A549 treated with CORT108297 at 1 μM for 4 hours (cell line): Measurements from ENCODE around the gene MSANTD2. TPM values are rescaled to one million over a fixed set of nuclear protein-coding genes. Genes with fewer than 3 reads are reported as not detected.

Source experiments
- total RNA-seq: library from RNA; stranded (reverse); fragments of 200-300 nt; extraction: Qiagen RNA extraction; gene quantifications from 5 replicates; pipeline ENCODE4 v1.2.3, GENCODE V29; 2022

MSANTD2 gene
- 5.0 to 6.1 TPM (median 5.3 TPM) in 5 replicates for total RNA-seq

GRCh38 chr11:124800226-124800929, at the start of gene MSANTD2:
MSANTD2 (minus strand) TSS chr11:124800406; CDS start chr11:124800380, 26 bp downstream.

GRCh38 chr11:124762105-124762623, 38.0 kb downstream of the MSANTD2 start, which contains the start of gene ESAM:
ESAM (minus strand) TSS chr11:124762290; CDS start chr11:124762154, 136 bp downstream.

GRCh38 chr11:124751741-124752470, 48.3 kb downstream of the MSANTD2 start, which contains the start of gene VSIG2:
VSIG2 (minus strand) TSS chr11:124752255; CDS start chr11:124752137, 118 bp downstream.

GRCh38 chr11:124739479-124740276, 60.5 kb downstream of the MSANTD2 start, which contains the start of gene NRGN:
NRGN (plus strand) TSS chr11:124739942; CDS start chr11:124740085, 143 bp downstream.

Other genes starting within 250 kb of the MSANTD2 start
- not detected in 5 replicates for gene OR8A1, start 230.4 kb downstream of the MSANTD2 start, total RNA-seq
- gene PANX3, start 189.0 kb downstream of the MSANTD2 start, total RNA-seq = not detected in 5 replicates
- 16.2 to 18.0 TPM (median 17.1 TPM) in 5 replicates for gene TBRG1, start 177.5 kb downstream of the MSANTD2 start, total RNA-seq
- 13.8 to 15.8 TPM (median 14.0 TPM) in 5 replicates for gene SIAE, start 126.7 kb downstream of the MSANTD2 start, total RNA-seq
- gene SPA17, start 126.5 kb downstream of the MSANTD2 start, total RNA-seq = 17.3 to 31.0 TPM (median 17.9 TPM) in 5 replicates
- gene NRGN, start 60.5 kb downstream of the MSANTD2 start, total RNA-seq = 6.3 to 11.9 TPM (median 11.1 TPM) in 5 replicates
- gene VSIG2, start 48.2 kb downstream of the MSANTD2 start, total RNA-seq = 0.07 TPM in 1 of 5 replicates, not detected in the others
- gene ESAM, start 38.1 kb downstream of the MSANTD2 start, total RNA-seq = 9.1 to 13.4 TPM (median 12.1 TPM) in 5 replicates
- gene ROBO3, start 65.0 kb upstream of the MSANTD2 start, total RNA-seq = 1.4 to 3.1 TPM (median 3.0 TPM) in 5 replicates
- gene ROBO4, start 97.5 kb upstream of the MSANTD2 start, total RNA-seq = 0.05 TPM in 1 of 5 replicates, not detected in the others
- gene HEPN1, start 118.8 kb upstream of the MSANTD2 start, total RNA-seq = not detected in 5 replicates
- gene HEPACAM, start 135.6 kb upstream of the MSANTD2 start, total RNA-seq = not detected in 5 replicates
- gene CCDC15, start 153.8 kb upstream of the MSANTD2 start, total RNA-seq = 0.50 to 0.62 TPM (median 0.54 TPM) in 5 replicates